ENCODE measurements around the gene ANK2. TPM values are rescaled to one million over a fixed set of nuclear protein-coding genes. Genes with fewer than 3 reads are reported as not detected.

The ANK2 gene
- total and polyA plus RNA-seq, 2 of the 13 experiments (the other 11 are each of a cell fraction or from before 2014, with no cell fraction given) = 2.7 to 15.1 TPM

GRCh38 chr4:113405874-113406722 is 356.6 kb downstream of the ANK2 start:
- no peak overlapping the region for H3K9ac ChIP-seq (ENCODE audit: insufficient read depth, low read depth, low read length)
- no peaks in the 10 kb centered on the region for H3K36me3 ChIP-seq (replicated peaks in 1 of 2; ENCODE audit: control insufficient read depth in 1 of 2, insufficient read depth in 2 of 2, low read length in 2 of 2)
- ATAC-seq (peak; percentile 42; the same call in 2 of the 3 replicates), DNase-seq (ENCODE audit: low spot score) (no peak), FAIRE-seq (no peak)
- in situ Hi-C loops (cut with HindIII; ENCODE audit: extremely low pct_ligation_motif_present, low pct_unique_long_range_greater_than_20kb) = no loop called here
- ChIA-PET POLR2A (no interaction called here), CTCF (ENCODE audit: low intra/inter-chr PET ratio, low total read pairs) (no interaction called here)
- H3K4me1 ChIP-seq (ENCODE audit: insufficient read depth, low read length) = peaks cover 50% of the 10 kb centered on the region
- peak overlapping the region; percentile 4 for H3K27ac ChIP-seq (ENCODE audit: extremely low read length, insufficient read depth, low read length)
- peak overlapping the region; percentile 65 for H3K4me2 ChIP-seq (ENCODE audit: low read depth, low read length)
- H3K4me3 ChIP-seq (replicated peaks in 1 of 3; ENCODE audit: insufficient read depth in 1 of 3, low read depth in 2 of 3, low read length in 3 of 3) = peak overlapping the region in 2 of 3 experiments; percentile 15 to 27; a peak in 1 of 6 replicates
- BruUV-seq (replicated peaks) = no TSS peak
- H2AFZ ChIP-seq (ENCODE audit: low read length) = no peak overlapping the region
- H3K9me3 ChIP-seq (ENCODE audit: low read length) = no peaks in the 10 kb centered on the region
- no peaks in the 10 kb centered on the region for H3K79me2 ChIP-seq (ENCODE audit: insufficient read depth, low read length)
- H4K20me1 ChIP-seq (ENCODE audit: insufficient read depth, low read length) = no peaks in the 10 kb centered on the region
- WGBS (ENCODE audit: low lambda C conversion rate) = 27% methylated on average over 7 of the region's 7 CpGs
- intact Hi-C loops (cut with micrococcal nuclease; ENCODE audit: unreplicated experiment) = loop anchor here (2.0 kb wide), 1 partner anchor 355 kb away; the partner anchor contains the start of gene CAMK2D
- H3K27me3 ChIP-seq (ENCODE audit: control insufficient read depth in 1 of 2, insufficient read depth in 2 of 2, low read length in 2 of 2) = no peaks in the 10 kb centered on the region
- TF ChIP-seq ZXDC (CRISPR knock-in tag; IDR thresholded peaks at IDR 0.05) (no peak), SAP130 (CRISPR knock-in tag; IDR thresholded peaks at IDR 0.05; ENCODE audit: low read depth) (no peak), ZEB1 (IDR thresholded peaks at IDR 0.05; ENCODE audit: insufficient replicate concordance, low read depth) (no peak), JUND (CRISPR knock-in tag; IDR thresholded peaks at IDR 0.05) (no peak), ZNF280B (CRISPR knock-in tag; IDR thresholded peaks at IDR 0.05; ENCODE audit: borderline replicate concordance) (no peak), SPEN (CRISPR knock-in tag; IDR thresholded peaks at IDR 0.05; ENCODE audit: low read depth) (no peak), RBFOX2 (IDR thresholded peaks at IDR 0.05; ENCODE audit: low read depth, low read length) (no peak), ZNF124 (CRISPR knock-in tag; IDR thresholded peaks at IDR 0.05) (no peak), CC2D1A (CRISPR knock-in tag; IDR thresholded peaks at IDR 0.05) (0 out of 2 replicates have a peak, but pooled peaks have one; percentile 54), MTF1 (CRISPR knock-in tag; IDR thresholded peaks at IDR 0.05) (no peak), CREM (IDR thresholded peaks at IDR 0.05) (no peak), CREM (CRISPR knock-in tag; IDR thresholded peaks at IDR 0.05) (no peak), ZNF710 (CRISPR knock-in tag; IDR thresholded peaks at IDR 0.05; ENCODE audit: borderline replicate concordance) (no peak), NR2F1 (CRISPR knock-in tag; IDR thresholded peaks at IDR 0.05) (no peak), HES4 (CRISPR knock-in tag; IDR thresholded peaks at IDR 0.05; ENCODE audit: borderline replicate concordance) (no peak), ZMYM2 (CRISPR knock-in tag; IDR thresholded peaks at IDR 0.05) (no peak)
